GM19035 (cell line): ENCODE data around the gene ZFYVE9.
"Not testable (repeated sequence)": the region's sequence is repeated elsewhere in the genome, so short reads cannot be mapped to it uniquely, and the experiment has no call there.

Source experiments
- ATAC-seq: cut with Tn5 transposase; IDR thresholded peaks from one replicate; pipeline ENCODE4 v1.9.1; 2021; ENCODE audit not compliant: unreplicated experiment

Gene ZFYVE9

GRCh38 chr1:52368383-52369172 is 226.7 kb downstream of the ZFYVE9 start:
- no peak for ATAC-seq

DNA sequence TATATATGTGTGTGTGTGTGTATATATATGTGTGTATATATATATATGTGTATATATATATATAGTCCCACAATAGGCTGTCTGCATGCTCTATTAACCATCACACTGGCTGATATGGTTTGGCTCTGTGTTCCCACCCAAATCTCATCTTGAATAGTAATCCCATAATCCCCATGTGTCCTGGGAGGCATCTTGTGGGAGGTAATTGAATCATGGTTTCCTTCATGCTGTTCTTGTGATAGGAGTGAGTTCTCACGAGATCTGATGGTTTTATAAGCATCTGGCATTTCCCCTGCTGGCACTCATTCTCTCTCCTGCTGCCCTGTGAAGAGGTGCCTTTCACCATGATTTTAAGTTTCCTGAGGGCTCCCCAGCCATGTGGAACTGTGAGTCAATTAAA is 228.0 kb downstream of the ZFYVE9 start:
- not testable (repeated sequence) for ATAC-seq

DNA sequence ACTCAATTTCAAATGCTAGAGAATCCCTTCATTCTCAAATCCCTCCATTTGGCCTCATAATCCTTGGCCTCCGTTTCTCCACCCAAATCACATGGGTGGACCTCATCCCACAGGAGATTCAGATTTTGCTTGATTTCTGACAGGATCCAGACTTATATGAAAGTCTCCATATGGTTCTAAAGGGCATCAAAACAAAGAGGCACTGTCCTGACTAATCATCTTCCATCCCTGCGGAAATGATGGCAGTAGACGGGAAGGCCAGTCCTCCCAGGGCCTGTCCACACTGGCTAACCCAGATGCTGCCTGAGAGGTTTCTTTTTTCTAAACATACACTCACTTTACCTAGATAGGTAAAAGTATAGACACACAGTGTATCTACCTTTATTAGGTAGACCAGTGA is 243.5 kb downstream of the ZFYVE9 start:
- no peak for ATAC-seq

- ATAC-seq = no peak
These were observed 244.6 kb downstream of the ZFYVE9 start for GRCh38 chr1:52386458-52386857.

- no peak for ATAC-seq
These were observed 251.3 kb downstream of the ZFYVE9 start for GRCh38 chr1:52393174-52393573.
